SH-SY5Y (cell line): ENCODE measurements around the gene SLC6A18.

Experiments
- GATA2 ChIP-seq: IDR thresholded peaks from 2 replicates; pipeline ENCODE4 v1.6.1; 2011; ENCODE audit warnings: mild to moderate bottlenecking, low read depth, low read length
- GATA3 ChIP-seq: IDR thresholded peaks from 2 replicates; pipeline ENCODE4 v1.6.1; 2011; ENCODE audit warnings: low read depth, mild to moderate bottlenecking, low read length, moderate library complexity

Gene SLC6A18

GRCh38 chr5:1196562-1196961, 28.6 kb upstream of the SLC6A18 start:
- TF ChIP-seq GATA2: no peak
- no peak for TF ChIP-seq GATA3

- TF ChIP-seq GATA3 (no peak), GATA2 (no peak)
Measured at GRCh38 chr5:1197876-1198666, 27.1 kb upstream of the SLC6A18 start.

GRCh38 chr5:1199340-1199648, 25.9 kb upstream of the SLC6A18 start:
- TF ChIP-seq GATA2: no peak
- no peak for TF ChIP-seq GATA3

GRCh38 chr5:1199649-1200494, 25.3 kb upstream of the SLC6A18 start:
- TF ChIP-seq GATA3 (no peak), GATA2 (no peak)

DNA sequence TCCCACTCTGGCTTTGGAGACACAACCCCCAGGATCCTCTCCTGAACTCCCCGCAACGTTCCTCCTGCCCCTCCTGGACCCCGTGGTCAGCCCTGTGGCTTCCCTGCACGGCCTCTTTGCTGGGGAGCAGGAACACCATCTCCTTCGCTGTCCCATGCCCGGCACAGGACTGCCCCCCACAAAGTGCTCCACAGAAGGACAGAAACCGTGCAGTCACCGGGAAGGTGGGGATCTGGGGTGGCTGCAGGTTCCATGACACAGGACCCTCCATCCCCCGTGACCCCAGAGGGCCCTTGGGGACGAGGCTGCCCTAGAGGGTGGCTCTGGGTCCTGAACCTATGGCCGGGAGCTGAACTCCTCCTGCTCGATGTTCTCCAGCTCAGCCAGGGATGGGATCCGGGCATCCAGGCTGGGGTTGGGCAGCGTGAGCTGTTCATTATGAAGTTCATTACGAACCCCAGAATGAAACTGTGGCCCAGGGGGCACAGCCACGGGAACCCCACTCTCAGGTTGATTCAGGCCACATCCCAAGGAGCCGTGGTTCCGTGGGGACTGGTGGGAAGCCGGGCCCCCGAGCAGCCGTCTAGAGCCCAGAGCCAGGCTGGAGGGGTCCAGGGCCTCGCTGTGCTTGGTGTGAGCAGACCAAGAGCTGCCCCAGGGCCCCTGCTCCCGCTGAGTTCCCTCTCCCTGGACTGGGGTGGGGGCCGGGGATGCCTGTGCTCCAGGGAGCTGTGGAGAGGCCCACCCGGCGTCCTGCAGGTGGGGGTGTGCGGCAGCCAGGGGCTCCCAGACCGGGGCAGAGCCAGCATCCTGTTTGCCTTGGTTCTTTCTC, 24.5 kb upstream of the SLC6A18 start:
- TF ChIP-seq GATA3 (no peak), GATA2 (no peak)

GRCh38 chr5:1201327-1202025, 23.7 kb upstream of the SLC6A18 start, which contains the start of gene SLC6A19:
Gene SLC6A19, plus strand, starts transcription at chr5:1201595. Its CDS starts 56 bp downstream, at chr5:1201651.
- TF ChIP-seq GATA3 (no peak), GATA2 (no peak)

GRCh38 chr5:1202026-1202797, 23.0 kb upstream of the SLC6A18 start:
- no peak for TF ChIP-seq GATA2
- no peak for TF ChIP-seq GATA3

GRCh38 chr5:1202798-1203185, 22.4 kb upstream of the SLC6A18 start:
- no peak for TF ChIP-seq GATA2
- no peak for TF ChIP-seq GATA3

DNA sequence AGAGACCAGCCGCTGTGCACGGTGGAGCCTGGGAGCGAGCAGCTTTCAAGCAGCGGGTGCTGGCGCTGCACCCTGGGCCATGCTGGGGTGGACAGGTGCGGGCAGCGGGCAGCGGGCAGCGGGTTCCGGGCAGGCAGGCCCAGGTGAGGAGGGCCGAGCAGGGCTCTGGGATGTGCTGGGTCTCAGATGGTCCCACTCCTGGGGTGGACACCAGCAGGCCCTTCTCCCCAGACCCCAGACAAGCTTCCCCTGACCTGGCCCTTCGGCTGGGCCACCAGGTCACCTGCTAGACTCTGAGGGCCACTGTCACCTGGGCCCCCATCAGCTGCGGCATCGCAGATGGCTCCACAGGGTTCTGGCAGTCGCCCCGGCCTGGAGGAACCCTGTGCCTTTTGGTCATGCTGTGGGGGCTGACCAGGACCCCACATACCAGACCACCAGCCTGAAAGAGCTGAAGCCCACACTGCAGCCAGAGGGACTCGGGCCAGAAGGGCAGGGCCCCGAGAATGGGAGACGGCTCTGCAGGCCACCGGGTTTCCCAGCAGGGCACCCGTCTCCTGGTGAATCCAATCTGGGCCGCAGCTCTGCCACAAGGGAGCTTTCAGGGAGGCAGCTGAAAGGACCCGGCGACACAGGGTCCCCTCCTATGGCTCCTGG, 21.7 kb upstream of the SLC6A18 start:
- no peak for TF ChIP-seq GATA2
- TF ChIP-seq GATA3: no peak

DNA sequence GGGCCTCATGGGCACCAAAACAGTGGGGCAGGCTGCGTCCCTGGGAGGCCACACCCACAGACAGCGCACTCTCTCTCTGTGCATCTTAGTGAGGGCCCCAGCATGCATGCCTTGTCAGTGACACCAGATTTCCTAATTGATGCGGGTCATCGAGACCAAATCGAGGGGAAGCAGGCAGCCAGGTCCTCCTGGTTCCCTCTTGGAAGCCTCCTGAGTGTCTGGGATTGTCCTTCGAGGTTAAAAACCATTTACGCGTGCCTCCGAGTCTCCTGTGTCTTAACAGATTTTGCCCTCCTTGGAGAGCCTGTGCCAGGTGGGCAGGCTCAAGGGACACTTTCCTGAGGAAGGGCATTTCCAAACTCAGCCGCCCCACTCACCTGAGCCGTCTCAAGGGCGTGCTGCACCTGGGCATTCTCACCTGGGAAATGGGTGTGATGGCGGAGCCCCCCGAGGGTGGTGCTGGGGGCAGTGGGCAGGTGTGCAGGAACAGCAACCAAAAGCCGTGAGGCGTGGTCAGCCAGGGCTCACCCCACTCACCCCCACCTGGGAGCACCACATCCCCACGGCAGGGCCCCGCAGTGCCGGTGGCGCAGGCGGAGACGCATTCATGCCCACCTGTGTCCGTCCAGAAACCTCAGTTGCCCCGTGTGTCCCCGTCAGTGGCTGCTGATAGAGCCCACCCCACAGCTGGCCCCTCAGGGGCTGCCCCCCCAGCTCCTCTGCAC, 21.1 kb upstream of the SLC6A18 start:
- no peak for TF ChIP-seq GATA2
- TF ChIP-seq GATA3: no peak

DNA sequence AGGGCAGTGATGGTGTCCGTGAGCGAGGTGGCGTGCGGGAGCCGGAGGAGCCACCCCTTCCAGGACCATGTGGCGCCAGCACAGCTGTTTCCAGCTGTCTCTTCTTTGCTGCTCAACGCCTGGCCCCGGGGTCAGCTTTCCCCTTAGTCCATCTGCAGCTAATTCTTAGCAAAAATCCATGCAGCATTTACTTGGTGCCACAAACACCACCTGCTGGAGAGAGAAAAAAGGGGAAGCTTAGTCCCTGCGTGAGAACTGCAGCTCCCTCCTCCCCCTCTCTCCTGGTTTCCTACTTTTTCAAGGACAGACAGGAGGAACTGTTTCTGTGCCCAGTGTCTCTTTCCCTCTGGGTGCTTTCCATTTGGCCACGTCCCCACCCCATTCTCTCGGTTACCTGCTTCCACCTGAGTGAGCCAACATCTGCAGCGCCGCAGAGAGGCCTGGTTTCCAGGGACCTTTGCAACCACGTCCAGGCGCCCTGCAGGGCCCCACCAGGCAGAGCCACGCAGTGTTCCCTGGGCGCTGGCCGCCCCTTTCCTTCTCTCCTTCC, 20.4 kb upstream of the SLC6A18 start:
- TF ChIP-seq GATA3 (no peak), GATA2 (no peak)
